Astrocyte of the cerebellum (primary cell): ENCODE measurements around the gene LIMK2.
A peak's percentile ranks its signal among the peaks of the same experiment; 100 is the strongest.
"Not testable (repeated sequence)": the region's sequence is repeated elsewhere in the genome, so short reads cannot be mapped to it uniquely, and the experiment has no call there.

Source experiments
- DNase-seq: peaks from one replicate; pipeline ENCODE4 v3.0.0-alpha.2; 2011; ENCODE audit warnings: low read depth
- H3K4me3 ChIP-seq: 2 replicates; pipeline ENCODE4 v1.5.1; 2011; ENCODE audit warnings: mild to moderate bottlenecking, low read depth, low read length, moderate library complexity
- in situ Hi-C: cut with HindIII; loops from 2 replicates; pipeline ENCODE4 v1.10.0; 2017; ENCODE audit warnings: low sequenced_read_pairs
- TF ChIP-seq, protein P1 (sequence below): IDR thresholded peaks from 2 replicates; pipeline ENCODE4 v1.5.1; 2012; ENCODE audit warnings: low read length, low read depth, moderate library complexity, mild to moderate bottlenecking; ENCODE audit errors: missing control alignments

The LIMK2 gene

DNA sequence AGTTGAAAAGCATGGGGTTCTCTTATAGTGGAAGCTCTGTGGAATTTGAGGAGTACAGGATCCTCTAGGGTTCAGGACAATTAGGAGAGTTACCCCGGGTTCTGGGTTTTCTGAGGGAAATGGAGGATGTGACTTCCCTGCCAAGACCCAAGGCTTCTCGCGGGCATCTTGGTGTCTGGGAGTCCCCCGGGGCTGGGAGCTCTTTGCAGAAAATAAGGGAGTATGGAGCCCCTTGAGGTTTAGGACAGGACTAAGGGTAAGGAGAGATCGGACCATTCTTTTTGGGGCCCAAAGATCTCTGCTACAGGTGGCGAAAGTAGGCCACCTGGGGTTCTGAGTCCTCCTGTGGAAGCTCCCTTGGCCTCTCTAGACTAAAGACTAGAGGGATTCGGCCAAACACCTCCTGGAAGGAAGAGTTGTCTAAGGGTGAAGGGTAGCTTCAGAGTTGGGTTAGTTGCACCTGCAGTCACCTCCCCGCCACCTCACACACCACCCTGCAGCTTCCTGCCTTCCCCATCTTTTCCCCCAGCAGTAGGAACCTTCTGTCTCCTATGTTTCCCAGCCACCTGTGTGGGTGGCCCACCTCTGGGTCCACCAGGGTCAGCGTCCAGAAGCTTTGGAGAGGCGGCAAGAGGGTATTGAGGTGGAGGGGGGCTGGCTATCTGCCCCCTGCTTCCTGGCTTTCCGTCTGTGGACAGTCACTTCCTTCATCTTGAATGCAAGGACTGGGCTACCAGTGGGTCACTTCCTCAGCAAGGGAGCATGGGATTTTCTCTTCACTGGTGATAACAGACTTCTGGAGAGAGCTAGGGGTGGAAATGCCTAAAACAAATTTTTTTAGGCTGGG is 908 bp downstream of the LIMK2 start:
- TF ChIP-seq, protein P1, sequence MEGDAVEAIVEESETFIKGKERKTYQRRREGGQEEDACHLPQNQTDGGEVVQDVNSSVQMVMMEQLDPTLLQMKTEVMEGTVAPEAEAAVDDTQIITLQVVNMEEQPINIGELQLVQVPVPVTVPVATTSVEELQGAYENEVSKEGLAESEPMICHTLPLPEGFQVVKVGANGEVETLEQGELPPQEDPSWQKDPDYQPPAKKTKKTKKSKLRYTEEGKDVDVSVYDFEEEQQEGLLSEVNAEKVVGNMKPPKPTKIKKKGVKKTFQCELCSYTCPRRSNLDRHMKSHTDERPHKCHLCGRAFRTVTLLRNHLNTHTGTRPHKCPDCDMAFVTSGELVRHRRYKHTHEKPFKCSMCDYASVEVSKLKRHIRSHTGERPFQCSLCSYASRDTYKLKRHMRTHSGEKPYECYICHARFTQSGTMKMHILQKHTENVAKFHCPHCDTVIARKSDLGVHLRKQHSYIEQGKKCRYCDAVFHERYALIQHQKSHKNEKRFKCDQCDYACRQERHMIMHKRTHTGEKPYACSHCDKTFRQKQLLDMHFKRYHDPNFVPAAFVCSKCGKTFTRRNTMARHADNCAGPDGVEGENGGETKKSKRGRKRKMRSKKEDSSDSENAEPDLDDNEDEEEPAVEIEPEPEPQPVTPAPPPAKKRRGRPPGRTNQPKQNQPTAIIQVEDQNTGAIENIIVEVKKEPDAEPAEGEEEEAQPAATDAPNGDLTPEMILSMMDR, result no peak
- no peak for DNase-seq
- H3K4me3 ChIP-seq, result peak overlapping the region; percentile 96
- in situ Hi-C loops, result loop anchor here (5.0 kb wide), 1 partner anchor 36 kb away; no protein-coding TSS in a partner anchor

DNA sequence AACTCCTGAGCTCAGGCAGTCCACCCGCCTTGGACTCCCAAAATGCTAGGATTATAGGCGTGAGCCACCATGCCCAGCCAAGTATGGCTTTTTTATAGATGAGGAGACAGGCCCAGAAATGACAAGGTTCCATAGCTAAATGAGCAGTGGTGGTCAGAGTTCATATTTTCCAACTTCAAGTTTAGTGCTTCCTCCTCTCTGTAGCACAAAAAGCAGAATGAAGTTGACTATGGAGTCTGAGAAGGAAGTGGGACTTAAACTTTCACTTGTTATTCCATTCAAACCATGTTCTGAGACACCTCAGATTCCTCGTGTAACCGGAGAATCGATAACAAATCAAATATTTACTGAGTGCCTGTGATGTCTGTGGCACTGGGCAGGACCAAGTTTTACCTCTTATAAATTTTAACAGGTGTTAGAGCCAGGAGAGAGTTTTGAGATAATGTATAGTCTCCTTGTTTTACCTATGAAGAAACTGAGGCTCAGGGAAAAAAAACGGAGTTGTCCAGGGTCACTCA is 3.0 kb downstream of the LIMK2 start:
- in situ Hi-C loops, result no loop called here
- TF ChIP-seq, protein P1, result no peak

DNA sequence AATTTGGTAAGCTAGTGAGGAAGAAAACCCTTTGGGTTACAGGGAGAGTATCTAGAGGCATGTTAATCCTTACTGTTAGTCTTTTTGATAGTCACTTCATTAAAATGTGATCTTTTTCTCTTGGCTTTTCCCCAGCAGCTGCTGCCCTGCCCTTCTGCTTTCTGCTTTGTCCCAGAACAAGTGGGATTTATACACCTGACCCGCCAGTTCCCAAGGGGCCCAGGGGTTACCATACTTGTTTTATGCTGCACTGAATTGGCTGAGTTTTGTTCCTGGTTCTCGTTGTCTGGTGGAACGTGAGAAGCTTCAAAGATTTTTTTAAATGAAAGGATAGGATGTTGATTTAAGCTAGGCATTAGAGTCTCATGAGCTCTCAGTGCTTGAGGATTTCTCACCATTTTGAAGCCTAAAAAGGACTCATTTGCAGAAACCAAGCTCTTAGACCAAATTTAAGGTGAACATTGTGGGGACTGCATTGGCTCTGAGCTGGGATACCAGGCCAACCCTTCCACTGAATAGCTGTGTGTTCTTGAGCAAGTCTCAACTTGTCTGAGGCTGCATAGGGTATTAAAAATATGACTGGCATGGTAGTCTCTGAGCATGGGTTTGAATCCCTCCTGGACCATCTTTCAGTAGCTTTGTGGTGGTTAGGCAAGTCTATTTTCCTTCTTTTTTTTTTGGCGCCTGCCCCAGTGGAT is 6.6 kb downstream of the LIMK2 start:
- no peak for DNase-seq
- in situ Hi-C loops, result no loop called here
- TF ChIP-seq, protein P1, result no peak
- H3K4me3 ChIP-seq, result no peak overlapping the region

More for the DNA sequence above, 3.0 kb downstream of the LIMK2 start:
- H3K4me3 ChIP-seq, result no peak overlapping the region
- no peak for DNase-seq

DNA sequence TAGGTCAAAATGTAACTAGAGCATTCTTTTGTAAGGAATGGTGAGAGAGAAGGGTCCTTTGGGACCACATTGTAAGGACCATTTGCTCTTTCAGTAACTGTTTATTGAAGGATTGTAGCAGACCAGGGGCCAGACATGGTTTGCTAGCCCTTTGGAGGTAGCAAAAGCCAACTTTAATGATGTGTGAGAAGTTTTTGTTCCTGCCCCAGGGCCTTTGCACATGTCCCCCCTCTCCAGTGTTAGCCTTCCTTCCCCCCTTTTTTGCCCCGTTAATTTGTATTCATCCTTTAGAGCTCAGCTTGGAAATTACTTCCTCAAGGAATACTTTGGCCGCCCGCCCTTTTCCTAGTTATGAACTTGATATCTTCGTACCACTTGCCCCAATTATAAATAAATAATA is 9.0 kb downstream of the LIMK2 start:
- H3K4me3 ChIP-seq, result no peak overlapping the region
- DNase-seq, result no peak
- in situ Hi-C loops, result no loop called here
- TF ChIP-seq, protein P1, result no peak

DNA sequence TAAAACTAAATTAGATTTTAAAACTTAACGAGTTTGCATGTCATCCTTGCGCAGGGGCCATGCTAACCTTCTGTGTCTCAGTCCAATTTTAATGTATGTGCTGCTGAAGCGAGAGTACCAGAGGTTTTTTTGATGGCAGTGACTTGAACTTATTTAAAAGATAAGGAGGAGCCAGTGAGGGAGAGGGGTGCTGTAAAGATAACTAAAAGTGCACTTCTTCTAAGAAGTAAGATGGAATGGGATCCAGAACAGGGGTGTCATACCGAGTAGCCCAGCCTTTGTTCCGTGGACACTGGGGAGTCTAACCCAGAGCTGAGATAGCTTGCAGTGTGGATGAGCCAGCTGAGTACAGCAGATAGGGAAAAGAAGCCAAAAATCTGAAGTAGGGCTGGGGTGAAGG is 10.6 kb downstream of the LIMK2 start:
- DNase-seq, result no peak
- no peak overlapping the region for H3K4me3 ChIP-seq
- TF ChIP-seq, protein P1, result no peak
- in situ Hi-C loops, result no loop called here

DNA sequence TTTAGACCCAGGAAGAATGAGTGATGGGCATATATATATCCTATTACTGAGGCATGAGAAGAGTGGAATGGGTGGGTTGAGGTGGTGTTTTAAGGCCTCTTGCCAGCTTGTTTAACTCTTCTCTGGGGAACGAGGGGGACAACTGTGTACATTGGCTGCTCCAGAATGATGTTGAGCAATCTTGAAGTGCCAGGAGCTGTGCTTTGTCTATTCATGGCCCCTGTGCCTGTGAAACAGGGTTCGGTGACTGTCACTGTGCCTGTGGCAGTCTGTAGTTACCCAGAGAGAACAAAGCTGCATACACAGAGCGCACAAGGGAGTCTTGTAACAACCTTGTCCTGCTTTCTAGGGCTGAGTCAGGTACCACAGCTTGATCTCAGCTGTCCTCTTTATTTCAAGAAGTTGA is 11.7 kb downstream of the LIMK2 start:
- in situ Hi-C loops, result no loop called here
- H3K4me3 ChIP-seq, result no peak overlapping the region
- no peak for DNase-seq
- TF ChIP-seq, protein P1, result no peak

DNA sequence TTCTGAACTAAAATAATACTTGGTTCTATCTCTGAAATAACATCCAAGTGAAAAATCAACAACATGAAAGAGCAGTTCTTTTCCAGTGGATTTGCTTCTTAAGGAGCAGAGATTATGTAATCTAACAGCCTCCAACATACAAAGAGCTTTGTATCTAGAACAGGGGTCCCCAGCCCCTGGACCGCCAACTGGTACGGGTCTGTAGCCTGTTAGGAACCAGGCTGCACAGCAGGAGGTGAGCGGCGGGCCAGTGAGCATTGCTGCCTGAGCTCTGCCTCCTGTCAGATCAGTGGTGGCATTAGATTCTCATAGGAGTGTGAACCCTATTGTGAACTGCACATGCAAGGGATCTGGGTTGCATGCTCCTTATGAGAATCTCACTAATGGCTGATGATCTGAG is 12.6 kb downstream of the LIMK2 start:
- DNase-seq, H3K4me3 ChIP-seq, in situ Hi-C loops: not testable (repeated sequence)
